Suprapubic skin (tissue), 4 donors: ENCODE results near the gene RPS6KA2. TPM values are rescaled to one million over a fixed set of nuclear protein-coding genes. Genes with fewer than 3 reads are reported as not detected.

ENCODE experiments used
- DNase-seq, 2 donors: peaks; one replicate each; pipeline ENCODE4 v3.0.0-alpha.2; 2019; ENCODE audit warnings: low spot score in 2 of 2
- H3K27ac ChIP-seq: fragments of 200-600 bp; sonication (generic); one replicate; pipeline ENCODE4 v1.5.1; 2019
- H3K27me3 ChIP-seq: fragments of 200-600 bp; sonication (generic); one replicate; pipeline ENCODE4 v1.5.1; 2019
- H3K36me3 ChIP-seq: fragments of 200-600 bp; sonication (generic); one replicate; pipeline ENCODE4 v1.5.1; 2019
- H3K4me1 ChIP-seq: fragments of 200-600 bp; sonication (generic); one replicate; pipeline ENCODE4 v1.5.1; 2019
- H3K4me3 ChIP-seq: fragments of 200-600 bp; sonication (generic); one replicate; pipeline ENCODE4 v1.5.1; 2019; ENCODE audit warnings: mild to moderate bottlenecking
- H3K9me3 ChIP-seq: fragments of 200-600 bp; sonication (generic); one replicate; pipeline ENCODE4 v1.5.1; 2019
- EP300 ChIP-seq: sonication (generic); formaldehyde crosslinking; IDR thresholded peaks from one replicate; pipeline ENCODE4 v1.6.1; 2017; ENCODE audit warnings: antibody characterized with exemption
- POLR2A ChIP-seq, 2 donors: fragments of 450-650 bp; IDR thresholded peaks; one replicate each; pipeline ENCODE4 v1.6.1; 2017; ENCODE audit warnings: antibody characterized with exemption in 2 of 2, mild to moderate bottlenecking in 2 of 2, moderate library complexity in 2 of 2
- POLR2AphosphoS5 ChIP-seq, 3 donors: sonication (generic); formaldehyde crosslinking; IDR thresholded peaks; one replicate each; pipeline ENCODE4 v1.6.1; 2017; ENCODE audit warnings: antibody characterized with exemption in 3 of 3
- WGBS: methylation state at CpG from one replicate; pipeline ENCODE4 v1.1.5; 2018; 5-methylcytosine and 5-hydroxymethylcytosine counted together
- total RNA-seq, 4 donors: library from RNA; depleted of rRNA; stranded (reverse); fragments of >200 nt; gene quantifications; one replicate each; pipeline ENCODE4 v1.1.0, GENCODE V29; 2016
- TF ChIP-seq, protein P1 (sequence below), 2 donors: fragments of 200-600 bp in 1 of 2; fragments of 450-650 bp in 1 of 2; sonication (generic) in 1 of 2; IDR thresholded peaks; one replicate each; pipeline ENCODE4 v1.5.1; 2016 to 2019; ENCODE audit warnings: antibody characterized with exemption in 2 of 2, mild to moderate bottlenecking in 1 of 2, moderate library complexity in 1 of 2

Gene RPS6KA2
- total RNA-seq, 4 donors from 2014 or later: 24.2 to 38.5 (median 32.3) TPM

DNA sequence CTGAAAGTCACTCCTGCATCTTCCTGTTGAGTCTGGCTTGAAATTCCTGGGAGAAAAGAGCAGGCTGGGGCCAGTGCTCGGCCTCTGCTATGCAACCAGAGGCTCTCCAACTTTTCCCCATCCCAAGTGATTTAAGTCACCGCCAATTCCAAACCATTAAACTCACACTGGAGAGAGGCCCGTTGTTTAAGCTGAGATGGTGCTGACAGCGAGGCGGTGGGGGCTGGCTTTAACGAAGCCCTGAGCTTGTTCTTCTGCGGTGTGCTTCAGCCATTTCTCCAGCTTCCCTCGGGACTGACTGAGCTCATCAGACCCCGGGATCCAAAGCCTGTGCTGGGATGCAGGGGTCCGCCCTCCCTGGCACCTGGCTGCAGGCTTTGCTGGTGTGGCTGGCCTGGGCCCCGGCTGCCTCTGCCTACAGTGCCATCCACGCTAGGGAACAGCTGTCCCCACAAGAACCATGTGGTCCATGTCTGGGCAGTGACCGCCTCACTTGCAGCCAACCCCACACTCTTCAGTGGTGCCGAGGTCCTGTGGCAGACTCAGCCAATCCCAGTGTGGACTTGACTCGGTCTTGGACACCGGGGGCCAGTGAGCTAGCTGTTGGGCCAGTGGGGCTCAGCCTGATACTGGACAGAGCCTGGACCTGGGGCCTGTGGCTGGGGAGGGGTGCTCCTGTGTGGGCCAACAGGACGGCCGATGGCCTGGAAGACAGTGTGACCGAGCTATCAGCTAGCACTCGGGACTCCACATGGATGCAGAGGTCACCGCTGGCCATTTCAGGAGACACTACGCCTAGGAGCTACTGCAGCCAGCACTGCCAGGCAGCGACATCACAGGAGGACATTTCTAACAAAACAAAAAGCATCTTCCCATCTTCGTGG lies 61.7 kb downstream of the RPS6KA2 start:
- Histone ChIP-seq H3K4me1 (peaks cover 13% of the 10 kb centered on the region), H3K4me3 (no peak overlapping the region), H3K27me3 (no peaks in the 10 kb centered on the region), H3K27ac (no peak overlapping the region), H3K36me3 (no peaks in the 10 kb centered on the region), H3K9me3 (no peaks in the 10 kb centered on the region)
- WGBS: 90% methylated on average over 18 of the region's 24 CpGs
- no peak for DNase-seq
- TF ChIP-seq POLR2AphosphoS5 (IDR thresholded peaks at IDR 0.05) (no peak), POLR2A (IDR thresholded peaks at IDR 0.05) (no peak), EP300 (no peak)
- TF ChIP-seq, protein P1, sequence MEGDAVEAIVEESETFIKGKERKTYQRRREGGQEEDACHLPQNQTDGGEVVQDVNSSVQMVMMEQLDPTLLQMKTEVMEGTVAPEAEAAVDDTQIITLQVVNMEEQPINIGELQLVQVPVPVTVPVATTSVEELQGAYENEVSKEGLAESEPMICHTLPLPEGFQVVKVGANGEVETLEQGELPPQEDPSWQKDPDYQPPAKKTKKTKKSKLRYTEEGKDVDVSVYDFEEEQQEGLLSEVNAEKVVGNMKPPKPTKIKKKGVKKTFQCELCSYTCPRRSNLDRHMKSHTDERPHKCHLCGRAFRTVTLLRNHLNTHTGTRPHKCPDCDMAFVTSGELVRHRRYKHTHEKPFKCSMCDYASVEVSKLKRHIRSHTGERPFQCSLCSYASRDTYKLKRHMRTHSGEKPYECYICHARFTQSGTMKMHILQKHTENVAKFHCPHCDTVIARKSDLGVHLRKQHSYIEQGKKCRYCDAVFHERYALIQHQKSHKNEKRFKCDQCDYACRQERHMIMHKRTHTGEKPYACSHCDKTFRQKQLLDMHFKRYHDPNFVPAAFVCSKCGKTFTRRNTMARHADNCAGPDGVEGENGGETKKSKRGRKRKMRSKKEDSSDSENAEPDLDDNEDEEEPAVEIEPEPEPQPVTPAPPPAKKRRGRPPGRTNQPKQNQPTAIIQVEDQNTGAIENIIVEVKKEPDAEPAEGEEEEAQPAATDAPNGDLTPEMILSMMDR (IDR thresholded peaks at IDR 0.05): no peak

DNA sequence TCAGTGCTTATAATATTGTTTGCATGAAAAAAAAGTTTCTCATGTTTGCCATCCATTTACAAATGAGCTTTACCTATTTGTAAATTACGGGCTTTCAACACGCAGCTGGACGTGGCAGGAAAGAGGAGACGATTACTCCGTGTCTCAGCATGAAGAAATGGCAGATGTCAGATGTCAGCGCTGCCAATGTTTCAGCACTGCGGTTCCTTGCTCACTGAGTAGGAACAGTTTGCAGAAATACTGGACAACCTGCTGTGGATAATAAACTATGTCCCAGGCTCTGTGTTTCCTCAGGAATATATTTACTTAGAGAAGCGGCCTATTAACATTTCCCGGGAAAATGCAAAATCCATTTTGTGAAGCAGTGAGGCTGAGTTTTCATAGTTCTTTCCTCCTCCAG lies 63.2 kb downstream of the RPS6KA2 start:
- Histone ChIP-seq H3K27ac (no peak overlapping the region), H3K27me3 (no peaks in the 10 kb centered on the region), H3K36me3 (no peaks in the 10 kb centered on the region), H3K4me1 (peaks cover 13% of the 10 kb centered on the region), H3K4me3 (no peak overlapping the region), H3K9me3 (no peaks in the 10 kb centered on the region)
- 93% methylated on average over 9 of the region's 9 CpGs for WGBS
- no peak for DNase-seq
- TF ChIP-seq, protein P1 (IDR thresholded peaks at IDR 0.05): no peak
- TF ChIP-seq POLR2A (IDR thresholded peaks at IDR 0.05): no peak
- no peak for TF ChIP-seq EP300
- no peak for TF ChIP-seq POLR2AphosphoS5 (IDR thresholded peaks at IDR 0.05)

DNA sequence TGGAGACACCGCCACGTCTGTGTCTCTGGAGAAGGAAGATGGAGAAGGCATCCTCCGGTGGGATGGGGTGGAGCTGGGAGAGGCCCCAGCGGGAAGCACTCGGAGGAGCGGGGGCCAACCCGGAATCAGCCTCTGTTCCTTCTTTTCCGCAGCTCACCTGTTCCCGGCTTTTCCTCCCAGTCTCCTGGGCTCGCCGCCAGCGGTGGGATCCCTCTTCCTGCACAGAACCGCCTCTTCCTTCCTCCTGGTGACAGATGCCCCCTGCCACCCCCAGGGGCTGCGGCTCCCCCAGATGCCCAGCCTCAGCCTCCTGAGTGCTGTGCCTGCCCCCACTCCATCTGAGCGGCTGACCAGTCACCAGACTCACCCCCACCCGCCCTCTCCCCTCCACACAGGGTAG lies 63.9 kb downstream of the RPS6KA2 start:
- peaks cover 13% of the 10 kb centered on the region for H3K4me1 ChIP-seq
- H3K27ac ChIP-seq: no peak overlapping the region
- H3K36me3 ChIP-seq: no peaks in the 10 kb centered on the region
- no peak overlapping the region for H3K4me3 ChIP-seq
- TF ChIP-seq POLR2A (IDR thresholded peaks at IDR 0.05) (no peak), POLR2AphosphoS5 (IDR thresholded peaks at IDR 0.05) (no peak), EP300 (no peak)
- TF ChIP-seq, protein P1 (IDR thresholded peaks at IDR 0.05): no peak
- no peaks in the 10 kb centered on the region for H3K27me3 ChIP-seq
- 92% methylated on average over 16 of the region's 16 CpGs for WGBS
- no peaks in the 10 kb centered on the region for H3K9me3 ChIP-seq
- DNase-seq: no peak

DNA sequence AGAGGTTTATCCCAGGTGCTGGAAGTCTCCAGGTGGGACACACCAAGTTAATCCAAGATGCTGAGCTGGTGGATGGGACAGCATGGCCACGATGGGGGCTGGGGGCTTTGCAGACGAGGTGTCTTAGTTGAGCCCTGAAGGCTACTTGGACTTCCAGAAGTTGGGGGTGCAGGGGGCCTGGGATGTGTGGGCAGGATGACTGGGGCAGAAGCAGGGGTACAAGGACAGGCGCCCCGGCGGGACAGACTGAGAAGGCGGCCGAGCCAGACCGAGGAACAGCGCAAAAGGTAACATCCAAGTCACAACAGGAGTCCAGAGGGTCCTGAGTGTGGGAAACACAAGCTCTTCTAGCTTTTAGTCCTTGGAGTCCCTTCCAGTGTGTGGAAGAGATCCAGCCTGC lies 64.3 kb downstream of the RPS6KA2 start:
- H3K27ac ChIP-seq: no peak overlapping the region
- DNase-seq: no peak
- peaks cover 14% of the 10 kb centered on the region for H3K4me1 ChIP-seq
- TF ChIP-seq, protein P1 (IDR thresholded peaks at IDR 0.05): no peak
- no peak for TF ChIP-seq EP300
- TF ChIP-seq POLR2AphosphoS5 (IDR thresholded peaks at IDR 0.05): no peak
- TF ChIP-seq POLR2A (IDR thresholded peaks at IDR 0.05): no peak
- 94% methylated on average over 9 of the region's 9 CpGs for WGBS
- H3K4me3 ChIP-seq: no peak overlapping the region
- no peaks in the 10 kb centered on the region for H3K27me3 ChIP-seq
- no peaks in the 10 kb centered on the region for H3K36me3 ChIP-seq
- H3K9me3 ChIP-seq: no peaks in the 10 kb centered on the region

DNA sequence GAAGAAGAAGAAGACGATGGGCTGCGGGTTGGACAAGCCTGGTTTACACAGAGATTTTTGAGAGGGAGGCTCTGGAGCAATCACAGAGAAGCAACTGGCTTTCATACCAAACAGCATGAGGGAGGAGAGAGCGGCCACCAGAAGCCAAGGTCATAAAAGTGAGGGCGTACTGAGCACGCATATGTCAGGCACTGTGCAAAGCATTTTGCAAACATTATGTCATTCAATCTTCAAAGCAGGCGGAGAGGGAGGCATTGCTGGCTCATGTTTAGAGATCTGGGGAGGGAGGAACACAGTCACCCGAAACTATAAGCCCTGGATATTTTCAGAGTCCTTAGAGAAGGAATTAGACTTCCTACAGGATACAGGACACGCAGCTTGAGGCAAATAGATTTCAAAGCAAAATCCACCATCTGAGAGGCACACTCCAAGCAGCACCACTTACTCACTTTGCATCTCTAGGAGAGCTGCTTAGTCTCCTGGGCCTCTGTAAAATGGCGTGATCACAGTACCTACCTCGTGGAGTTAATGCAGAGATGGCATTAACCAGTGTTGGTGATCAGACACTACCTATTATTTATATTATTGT lies 65.2 kb downstream of the RPS6KA2 start:
- H3K4me1 ChIP-seq: peaks cover 22% of the 10 kb centered on the region
- H3K27ac ChIP-seq: no peak overlapping the region
- DNase-seq: no peak
- H3K9me3 ChIP-seq: no peaks in the 10 kb centered on the region
- TF ChIP-seq EP300: no peak
- TF ChIP-seq POLR2AphosphoS5 (IDR thresholded peaks at IDR 0.05): peak in 1 of 3 donors; percentile 55
- 70% methylated on average over 10 of the region's 10 CpGs for WGBS
- no peak overlapping the region for H3K4me3 ChIP-seq
- H3K27me3 ChIP-seq: no peaks in the 10 kb centered on the region
- H3K36me3 ChIP-seq: no peaks in the 10 kb centered on the region
